Epidermal melanocyte (primary cell): ENCODE measurements around the gene SNX18.

Experiments
- DNase-seq: peaks from one replicate; pipeline ENCODE4 v3.0.0; 2011; ENCODE audit warnings: low spot score; ENCODE audit not compliant: insufficient read length

The SNX18 gene

GRCh38 chr5:54579591-54580295 is 62.2 kb downstream of the SNX18 start:
- DNase-seq = no peak

GRCh38 chr5:54580997-54581811 is 63.6 kb downstream of the SNX18 start:
- DNase-seq = no peak

GRCh38 chr5:54581831-54582548 is 64.4 kb downstream of the SNX18 start:
- no peak for DNase-seq

- DNase-seq = no peak
Measured at GRCh38 chr5:54586336-54586735, 68.8 kb downstream of the SNX18 start.

- DNase-seq = no peak
Measured at GRCh38 chr5:54589786-54590185, 72.2 kb downstream of the SNX18 start.

- DNase-seq = no peak
Measured at GRCh38 chr5:54590824-54591223, 73.3 kb downstream of the SNX18 start.

GRCh38 chr5:54593779-54594178 is 76.2 kb downstream of the SNX18 start:
- no peak for DNase-seq

GRCh38 chr5:54594181-54594580 is 76.6 kb downstream of the SNX18 start:
- DNase-seq = no peak

GRCh38 chr5:54595721-54596120 is 78.2 kb downstream of the SNX18 start:
- DNase-seq = no peak
